Right renal cortex interstitium (tissue), 3 donors: ENCODE results near the gene PPM1J. TPM values are rescaled to one million over a fixed set of nuclear protein-coding genes. Genes with fewer than 3 reads are reported as not detected.
"Not testable (repeated sequence)": the region's sequence is repeated elsewhere in the genome, so short reads cannot be mapped to it uniquely, and the experiment has no call there.

Experiments
- DNase-seq, 3 donors: peaks; one replicate each; pipeline ENCODE4 v3.0.0-alpha.2; 2013; ENCODE audit warnings: low read depth in 3 of 3, low spot score in 2 of 3
- polyA plus RNA-seq, 3 donors: library from polyadenylated mRNA; unstranded; fragments of 120-200 nt; gene quantifications; one replicate each; pipeline ENCODE4 v1.2.1, GENCODE V29; 2013; ENCODE audit not compliant: insufficient read length in 3 of 3

The PPM1J gene
- polyA plus RNA-seq, 3 donors = 0.71 to 1.1 (median 0.93) TPM

GRCh38 chr1:112721966-112722524 is 6.9 kb upstream of the PPM1J start:
- DNase-seq = no peak

DNA sequence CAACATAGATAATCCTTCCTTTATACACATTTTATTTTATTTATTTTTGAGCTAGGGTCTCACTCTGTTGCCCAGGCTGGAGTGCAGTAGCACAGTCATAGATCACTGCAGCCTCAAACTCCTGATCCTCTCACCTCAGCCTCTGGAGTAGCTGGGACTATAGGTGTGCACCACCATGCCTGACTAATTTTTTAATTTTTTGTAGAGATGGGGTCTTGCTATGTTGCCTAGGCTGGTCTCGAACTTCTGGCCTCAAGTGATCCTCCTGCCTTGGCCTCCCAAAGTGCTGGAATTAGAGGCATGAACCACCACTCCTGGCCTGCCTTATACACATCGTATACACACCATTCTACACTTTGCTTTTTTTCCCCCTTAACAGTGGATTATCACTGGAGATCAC is 6.2 kb upstream of the PPM1J start:
- DNase-seq = not testable (repeated sequence)

DNA sequence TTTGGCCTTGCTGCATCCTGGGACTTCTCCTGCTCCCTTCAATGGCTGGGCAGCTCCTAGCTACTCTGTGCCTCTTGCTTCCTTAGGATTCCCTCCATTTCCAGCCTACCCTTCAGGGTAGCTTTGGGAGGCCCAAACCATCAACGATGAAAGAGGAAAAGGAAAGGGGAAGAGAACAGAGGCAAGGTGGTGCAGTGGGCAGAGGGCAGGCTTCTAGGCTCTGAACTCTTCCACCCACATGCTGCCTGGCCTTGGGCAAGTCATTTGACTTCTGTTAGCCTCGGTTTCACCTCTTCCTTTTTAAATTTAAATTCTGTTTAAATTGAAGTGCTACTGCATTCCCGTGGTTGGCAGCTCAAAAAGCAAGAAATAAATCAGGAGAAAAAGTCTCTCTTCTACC is 5.7 kb upstream of the PPM1J start:
- no peak for DNase-seq

DNA sequence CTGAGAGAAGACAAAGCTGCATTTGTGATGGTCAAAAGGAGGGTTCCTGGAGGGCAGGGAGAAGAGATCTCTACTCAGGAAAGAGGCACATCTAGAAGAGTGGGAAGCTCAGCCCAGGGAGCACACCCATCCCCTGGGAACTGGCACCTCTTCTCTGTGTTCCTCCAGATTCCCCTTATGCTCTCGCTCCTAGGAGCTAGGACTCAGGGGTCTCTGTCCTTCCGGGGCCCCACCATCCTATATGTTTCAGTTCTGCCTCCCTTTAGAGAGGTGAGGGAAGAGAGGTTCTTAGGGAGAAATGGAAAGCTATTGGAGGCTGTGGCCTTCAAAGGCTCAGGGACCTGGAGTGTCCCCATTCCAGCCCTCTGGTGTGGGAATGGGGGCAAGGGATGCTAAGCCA is 4.6 kb upstream of the PPM1J start:
- DNase-seq = no peak

DNA sequence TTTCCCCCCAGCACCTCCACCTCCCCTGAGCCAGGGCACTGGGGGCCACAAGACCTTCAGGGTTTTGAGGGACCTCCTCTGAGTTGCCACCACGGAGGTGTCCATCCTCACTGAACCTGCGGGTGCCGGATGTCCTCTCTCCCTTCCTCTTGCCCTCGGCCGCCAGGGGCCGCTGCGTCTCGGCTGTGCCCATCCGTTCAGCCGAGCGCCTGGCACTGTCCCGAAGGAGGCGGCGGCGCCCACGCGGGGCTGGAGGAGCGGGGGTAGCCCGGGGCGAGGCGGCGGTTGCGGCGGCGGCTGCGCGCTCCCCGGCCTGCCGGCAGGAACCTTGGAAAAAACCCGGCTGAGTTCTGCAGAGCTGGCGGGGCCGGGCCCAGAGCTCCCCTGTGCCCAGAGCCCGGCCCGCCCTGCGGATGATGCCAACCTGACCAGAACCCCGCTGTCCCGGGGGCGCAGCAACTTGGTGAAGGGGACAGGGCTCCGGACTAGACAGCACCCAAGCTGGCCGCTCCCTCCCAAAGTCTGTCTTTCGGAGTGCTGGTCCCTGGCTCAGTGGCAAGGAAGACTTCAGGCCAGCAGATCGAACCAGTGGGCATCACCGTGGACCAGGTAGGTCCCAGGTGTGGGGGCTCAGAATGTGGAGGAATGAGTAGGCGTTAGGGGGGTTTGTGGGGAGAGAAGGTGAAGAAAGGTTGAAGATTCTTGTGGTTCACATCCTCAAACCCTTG is 3.7 kb upstream of the PPM1J start:
- DNase-seq = no peak

- DNase-seq = no peak
Observed at GRCh38 chr1:112717263-112717873, 2.2 kb upstream of the PPM1J start.

DNA sequence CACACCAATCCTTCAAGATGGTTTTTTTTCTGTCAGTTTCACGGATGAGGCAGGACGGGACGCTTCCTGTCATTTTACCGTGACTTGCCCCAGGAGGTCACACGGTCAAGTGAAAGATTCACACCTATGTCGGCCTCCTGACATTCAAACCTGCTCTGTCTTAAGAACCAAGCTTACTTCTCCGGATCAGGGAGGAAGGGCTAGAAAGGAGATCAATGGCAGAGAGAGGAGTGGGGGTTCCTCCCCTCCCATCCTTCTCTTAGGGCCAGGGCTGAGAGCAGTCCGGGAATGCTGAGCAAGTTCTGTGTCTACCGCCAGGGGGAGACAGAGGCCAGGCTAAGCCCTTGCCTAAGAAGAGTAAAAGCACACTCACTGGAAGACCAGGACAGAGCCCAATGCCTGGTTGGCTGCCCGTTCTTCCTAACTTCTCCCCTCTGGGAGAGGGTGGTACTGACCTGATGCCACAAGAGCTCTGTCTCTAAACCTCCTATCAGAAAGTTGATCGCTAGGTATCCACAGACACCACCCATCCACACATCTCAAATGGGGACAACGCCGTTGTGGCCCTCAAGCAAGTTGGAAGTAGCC is 1.1 kb upstream of the PPM1J start:
- DNase-seq = peak; percentile 86 to 88 (median 87)

- no peak for DNase-seq
Observed at GRCh38 chr1:112714313-112715263, 544 bp downstream of the PPM1J start.

- no peak for DNase-seq
Observed at GRCh38 chr1:112713466-112714312, 1.4 kb downstream of the PPM1J start.

DNA sequence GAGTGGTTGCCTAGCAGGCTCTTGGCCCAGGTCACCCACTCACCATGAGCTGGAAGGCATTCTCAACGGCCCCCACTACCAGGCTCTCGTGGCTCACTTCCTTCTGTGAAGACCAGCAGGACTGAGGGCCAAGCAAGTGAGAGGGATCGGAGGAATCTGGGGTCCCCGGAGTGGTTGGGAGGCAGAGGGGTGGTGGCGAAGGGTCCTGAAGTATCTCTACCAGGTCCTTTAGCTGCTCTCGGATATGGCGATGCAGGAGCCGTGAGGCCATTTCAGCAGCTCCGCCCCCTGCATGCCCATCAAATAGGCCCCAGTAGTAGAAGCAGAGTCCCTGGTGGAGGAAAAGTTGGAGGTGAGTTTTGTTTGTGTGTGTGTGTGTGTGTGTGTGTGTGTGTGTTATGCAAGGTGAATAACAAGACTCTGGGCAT is 2.4 kb downstream of the PPM1J start:
- no peak for DNase-seq

- DNase-seq = no peak
Observed at GRCh38 chr1:112712191-112712590, 2.9 kb downstream of the PPM1J start.

DNA sequence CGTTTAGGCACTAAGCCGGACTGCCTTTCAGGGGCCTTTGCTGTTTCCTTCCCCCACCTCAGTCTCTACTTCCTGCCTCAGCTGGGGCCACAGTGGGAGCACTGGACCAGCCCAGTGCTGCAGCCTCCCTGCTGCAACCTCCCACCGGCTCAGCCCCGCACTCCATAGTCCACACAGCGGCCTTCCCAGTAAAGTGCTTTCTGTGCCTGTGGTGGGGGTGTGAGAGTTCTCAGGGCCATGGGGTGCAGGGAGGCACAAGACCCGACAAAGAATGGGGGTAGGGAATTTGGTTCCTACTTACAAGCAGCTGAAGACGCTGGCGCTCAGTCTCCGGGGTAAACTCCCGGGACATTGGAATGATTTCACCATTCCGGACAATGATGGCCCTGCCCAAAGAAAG is 3.5 kb downstream of the PPM1J start:
- no peak for DNase-seq

DNA sequence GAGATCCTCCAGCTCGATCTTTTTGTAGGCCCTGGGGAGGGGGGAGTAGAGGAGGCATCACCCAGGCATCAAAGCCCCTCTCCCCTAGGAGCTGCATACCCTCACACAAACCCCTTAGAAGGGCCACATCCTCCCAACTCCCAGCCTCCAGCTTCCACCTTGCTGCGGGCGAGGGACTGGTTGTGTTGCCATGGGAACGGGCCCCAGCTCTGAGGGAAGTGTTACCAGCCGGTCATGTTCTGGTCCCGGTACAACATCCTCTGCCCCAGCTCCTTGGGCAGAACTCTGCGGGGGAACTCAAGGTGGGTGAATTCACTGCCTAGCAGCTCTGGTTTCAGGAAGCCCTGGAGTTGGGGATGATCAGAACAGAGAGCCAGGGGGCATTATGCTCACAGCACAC is 4.1 kb downstream of the PPM1J start:
- no peak for DNase-seq

DNA sequence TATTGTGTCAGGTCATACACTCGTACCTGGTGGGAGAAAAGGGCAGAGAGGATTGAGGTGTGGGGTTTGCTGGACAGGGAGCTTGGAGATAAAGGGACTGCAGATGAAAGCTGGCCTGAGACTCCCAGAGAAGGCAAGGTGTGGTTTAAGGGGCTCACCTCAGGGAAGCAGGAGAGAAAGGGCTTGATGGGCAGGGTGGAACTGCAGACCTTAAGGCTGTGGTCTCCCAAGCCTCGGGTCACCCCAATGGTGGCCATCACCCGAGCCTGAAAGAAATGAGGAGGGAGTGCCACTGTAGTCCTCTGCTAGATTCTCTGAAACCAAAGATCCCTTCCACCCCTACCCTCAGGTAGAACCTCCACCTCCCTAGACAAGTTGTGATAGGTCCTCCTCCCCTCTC is 4.5 kb downstream of the PPM1J start:
- no peak for DNase-seq

DNA sequence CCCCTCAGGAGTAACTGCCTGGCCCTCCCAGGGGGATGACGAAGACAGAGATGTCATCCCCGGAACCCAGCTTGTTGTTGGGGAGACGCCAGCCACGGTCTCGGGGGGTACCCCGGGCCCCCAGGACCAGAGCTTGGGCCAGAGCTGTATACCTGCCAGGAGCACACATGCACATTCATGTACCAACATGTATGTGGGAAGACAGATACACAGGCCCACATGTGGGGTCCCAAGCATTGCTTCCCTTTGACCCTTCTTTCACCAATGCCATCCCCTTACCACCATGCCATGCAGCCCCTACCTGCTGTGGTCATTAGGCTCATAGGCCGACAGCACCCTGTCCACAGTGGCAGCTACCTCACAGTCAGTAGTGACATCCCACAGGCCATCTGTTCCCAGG is 5.0 kb downstream of the PPM1J start:
- DNase-seq = no peak

GRCh38 chr1:112708489-112708888 is 6.6 kb downstream of the PPM1J start:
- DNase-seq = no peak

- no peak for DNase-seq
Observed at GRCh38 chr1:112708002-112708448, 7.1 kb downstream of the PPM1J start.

DNA sequence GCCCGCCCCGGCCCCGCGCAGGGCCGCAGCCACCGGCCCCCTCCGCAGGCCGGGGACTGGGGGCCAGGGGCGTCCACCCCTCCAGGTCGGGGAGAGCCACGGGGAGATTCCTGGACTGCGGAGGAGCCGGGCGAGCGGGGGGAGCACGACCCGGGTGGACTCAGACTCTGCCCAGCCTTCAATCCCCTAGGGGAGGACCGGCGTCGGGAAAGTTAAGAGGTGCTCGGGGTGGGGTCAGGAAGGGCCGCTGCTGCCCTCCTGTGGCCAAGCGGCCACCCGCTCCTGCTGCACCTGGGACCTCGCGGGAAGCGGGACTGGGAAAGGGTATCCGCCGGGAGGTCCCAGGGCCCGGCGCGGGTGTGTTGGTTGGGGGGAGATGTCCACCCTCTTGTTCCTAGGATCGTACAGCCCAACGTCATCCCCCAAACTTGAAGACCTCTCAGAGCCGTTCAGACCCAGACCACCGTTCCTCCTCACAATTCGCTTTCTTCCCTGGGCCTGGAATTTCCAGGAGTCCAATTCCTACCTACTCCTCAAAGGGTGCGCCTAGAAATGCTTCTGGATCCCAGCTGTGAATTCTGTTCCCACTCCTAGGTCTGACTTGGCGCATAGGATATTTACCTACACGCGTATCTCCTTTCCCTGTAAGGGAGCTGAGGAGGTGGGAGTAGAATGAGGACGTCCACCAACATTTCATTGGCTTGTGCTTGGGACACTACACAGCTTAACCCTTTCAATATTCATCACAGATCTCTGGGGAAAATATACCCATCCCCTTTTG is 7.7 kb downstream of the PPM1J start:
- DNase-seq = peak in 2 of 3 donors; percentile 81 to 82
